Prostate gland (tissue), 2 donors: ENCODE measurements around the gene FUT2. TPM values are rescaled to one million over a fixed set of nuclear protein-coding genes. Genes with fewer than 3 reads are reported as not detected.

Source experiments
- DNase-seq: peaks from one replicate; pipeline ENCODE4 v3.0.0-alpha.2; 2019; ENCODE audit warnings: low spot score
- H3K27ac ChIP-seq, 2 donors: fragments of 200-600 bp; sonication (generic); 2 replicates each; pipeline ENCODE4 v1.5.1; 2017 to 2019
- H3K27me3 ChIP-seq: fragments of 200-600 bp; sonication (generic); replicated peaks from 2 replicates; pipeline ENCODE4 v1.5.1; 2019; ENCODE audit not compliant: insufficient read depth
- H3K36me3 ChIP-seq, 2 donors: fragments of 200-600 bp; sonication (generic); 1 replicate in 1 of 2; 2 replicates in 1 of 2; pipeline versions ENCODE4 v1.5.1 to v1.8.1; 2017 to 2019
- H3K4me1 ChIP-seq: fragments of 200-600 bp; sonication (generic); replicated peaks from 2 replicates; pipeline ENCODE4 v1.5.1; 2019
- H3K4me3 ChIP-seq, 2 donors: fragments of 200-600 bp; sonication (generic); 2 replicates each; pipeline ENCODE4 v1.5.1; 2017 to 2019
- H3K9me3 ChIP-seq: fragments of 200-600 bp; sonication (generic); 2 replicates; pipeline ENCODE4 v1.5.1; 2017
- POLR2A ChIP-seq: fragments of 450-650 bp; IDR thresholded peaks from one replicate; pipeline ENCODE4 v1.6.1; 2016; ENCODE audit warnings: antibody characterized with exemption, mild to moderate bottlenecking
- POLR2AphosphoS5 ChIP-seq: sonication (generic); formaldehyde crosslinking; IDR thresholded peaks from one replicate; pipeline ENCODE4 v1.6.1; 2017; ENCODE audit warnings: antibody characterized with exemption
- WGBS: methylation state at CpG from one replicate; pipeline ENCODE4 v1.1.5; 2018; 5-methylcytosine and 5-hydroxymethylcytosine counted together
- intact Hi-C: fragments of 100-400 bp; cut with DNase I; formaldehyde crosslinking; loops from one replicate; pipeline ENCODE4 v1.14.2; 2022
- total RNA-seq, 2 donors: library from RNA; depleted of rRNA; stranded (reverse); fragments of >200 nt; gene quantifications; one replicate each; pipeline ENCODE4 v1.1.0, GENCODE V29; 2016
- TF ChIP-seq, protein P1 (sequence below), 4 experiments: fragments of 200-600 bp in 2 of 4; fragments of 450-650 bp in 2 of 4; sonication (generic) in 2 of 4; IDR thresholded peaks; 1 replicate in 3 of 4; 2 replicates in 1 of 4; pipeline ENCODE4 v1.5.1; 2016 to 2019; ENCODE audit warnings: antibody characterized with exemption in 4 of 4, mild to moderate bottlenecking in 2 of 4, moderate library complexity in 2 of 4

The FUT2 gene
- total RNA-seq, 2 donors from 2014 or later, result 1.4 to 2.7 TPM

DNA sequence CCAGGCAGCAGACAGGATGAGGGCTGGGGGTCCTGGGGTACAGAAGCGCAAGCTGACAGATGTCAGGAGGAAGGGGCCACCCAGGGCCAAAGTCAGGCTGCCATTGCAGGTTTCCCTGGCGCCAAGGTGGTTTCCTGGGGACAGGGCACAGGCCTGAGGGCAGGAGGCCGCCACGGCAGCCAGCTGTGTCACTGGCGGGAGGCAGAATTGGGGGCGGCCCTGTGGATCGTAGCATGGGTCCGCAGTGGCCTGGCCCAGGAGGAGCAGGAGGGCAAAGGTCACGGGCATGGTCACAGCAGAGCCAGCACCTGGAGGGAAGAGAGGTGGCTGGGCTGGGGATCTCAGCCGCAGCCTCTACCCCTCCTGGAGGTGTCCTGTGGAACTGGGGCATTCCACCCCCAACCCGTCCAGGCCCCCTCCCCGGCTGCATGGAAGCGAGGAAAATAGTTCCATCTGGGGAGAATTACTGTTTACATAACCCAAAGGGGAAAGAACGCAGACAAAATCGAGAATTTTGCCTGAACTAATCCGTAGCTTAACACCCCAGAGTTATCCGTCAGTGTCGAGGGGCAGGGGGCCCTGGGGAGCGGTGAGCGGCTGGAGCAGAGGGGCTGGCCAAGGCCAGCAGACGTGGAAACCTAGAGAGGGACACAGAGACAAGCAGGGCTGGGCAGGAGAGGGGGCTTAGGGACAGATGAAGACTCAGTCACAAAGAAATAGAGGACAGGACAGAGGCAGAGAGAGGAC is 24.9 kb upstream of the FUT2 start:
- TF ChIP-seq POLR2A, result no peak
- TF ChIP-seq, protein P1, sequence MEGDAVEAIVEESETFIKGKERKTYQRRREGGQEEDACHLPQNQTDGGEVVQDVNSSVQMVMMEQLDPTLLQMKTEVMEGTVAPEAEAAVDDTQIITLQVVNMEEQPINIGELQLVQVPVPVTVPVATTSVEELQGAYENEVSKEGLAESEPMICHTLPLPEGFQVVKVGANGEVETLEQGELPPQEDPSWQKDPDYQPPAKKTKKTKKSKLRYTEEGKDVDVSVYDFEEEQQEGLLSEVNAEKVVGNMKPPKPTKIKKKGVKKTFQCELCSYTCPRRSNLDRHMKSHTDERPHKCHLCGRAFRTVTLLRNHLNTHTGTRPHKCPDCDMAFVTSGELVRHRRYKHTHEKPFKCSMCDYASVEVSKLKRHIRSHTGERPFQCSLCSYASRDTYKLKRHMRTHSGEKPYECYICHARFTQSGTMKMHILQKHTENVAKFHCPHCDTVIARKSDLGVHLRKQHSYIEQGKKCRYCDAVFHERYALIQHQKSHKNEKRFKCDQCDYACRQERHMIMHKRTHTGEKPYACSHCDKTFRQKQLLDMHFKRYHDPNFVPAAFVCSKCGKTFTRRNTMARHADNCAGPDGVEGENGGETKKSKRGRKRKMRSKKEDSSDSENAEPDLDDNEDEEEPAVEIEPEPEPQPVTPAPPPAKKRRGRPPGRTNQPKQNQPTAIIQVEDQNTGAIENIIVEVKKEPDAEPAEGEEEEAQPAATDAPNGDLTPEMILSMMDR (IDR thresholded peaks at IDR 0.05), result no peak
- TF ChIP-seq POLR2AphosphoS5, result no peak
- WGBS, result 81% methylated on average over 21 of the region's 21 CpGs
- no peaks in the 10 kb centered on the region for H3K9me3 ChIP-seq
- H3K27me3 ChIP-seq, result no peaks in the 10 kb centered on the region
- H3K36me3 ChIP-seq, result no peaks in the 10 kb centered on the region
- no peak for DNase-seq
- intact Hi-C loops, result loop anchor here (10.0 kb wide), 1 partner anchor 64 kb away; no protein-coding TSS in a partner anchor
- no peak overlapping the region for H3K4me3 ChIP-seq
- no peak overlapping the region for H3K27ac ChIP-seq
- no peaks in the 10 kb centered on the region for H3K4me1 ChIP-seq

DNA sequence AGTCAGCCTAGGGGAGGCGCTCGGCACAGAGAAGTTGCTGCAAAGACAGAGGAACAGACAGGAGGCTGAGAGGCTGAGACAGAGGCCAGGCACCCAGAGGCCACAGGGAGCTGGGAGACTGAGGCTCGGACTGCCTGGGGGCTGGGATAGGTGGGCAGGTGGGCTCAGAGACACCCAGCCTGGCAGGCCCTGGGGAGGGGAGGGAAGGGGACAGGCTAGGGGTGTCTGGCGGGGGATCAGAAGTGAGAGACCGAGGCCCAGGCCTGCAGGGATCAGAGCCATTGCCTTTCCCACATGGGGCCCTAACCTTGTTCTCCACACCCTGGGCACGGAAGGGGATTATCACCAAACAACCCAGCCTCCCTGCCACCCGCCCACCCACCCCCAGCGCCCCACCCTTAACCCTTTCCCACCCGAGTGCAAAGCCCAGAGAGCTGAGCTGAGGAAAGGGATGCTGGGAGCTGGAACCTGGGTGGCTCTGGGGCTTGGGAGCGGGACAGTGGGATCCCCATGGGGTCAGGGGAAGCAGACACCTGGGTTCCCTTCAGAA is 24.2 kb upstream of the FUT2 start:
- intact Hi-C loops, result loop anchor here (10.0 kb wide), 1 partner anchor 63 kb away; no protein-coding TSS in a partner anchor
- Histone ChIP-seq H3K9me3 (no peaks in the 10 kb centered on the region), H3K36me3 (no peaks in the 10 kb centered on the region), H3K4me1 (no peaks in the 10 kb centered on the region), H3K27me3 (no peaks in the 10 kb centered on the region), H3K27ac (no peak overlapping the region), H3K4me3 (no peak overlapping the region)
- WGBS, result 78% methylated on average over 8 of the region's 10 CpGs
- no peak for DNase-seq
- no peak for TF ChIP-seq POLR2A
- TF ChIP-seq POLR2AphosphoS5, result no peak
- TF ChIP-seq, protein P1 (IDR thresholded peaks at IDR 0.05), result no peak

DNA sequence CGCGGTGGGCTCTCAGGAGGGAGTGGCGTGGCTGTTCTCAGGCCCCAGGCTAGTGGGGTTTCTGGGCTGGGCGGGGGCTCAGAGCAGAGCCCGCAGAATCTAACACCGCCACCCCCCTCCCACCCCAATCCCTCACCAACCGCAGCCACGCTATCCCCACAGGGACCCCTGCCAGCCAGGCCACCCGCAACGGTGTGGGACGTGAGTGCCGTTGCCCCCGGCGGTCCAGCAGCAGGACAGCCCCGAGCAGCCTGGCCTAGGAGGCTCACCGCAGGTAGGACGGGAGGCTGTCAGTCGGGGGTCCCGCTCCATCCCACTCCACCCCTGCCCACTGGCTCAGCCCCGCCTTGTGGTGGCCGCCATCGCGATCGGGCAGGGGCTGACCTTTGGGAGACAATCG is 22.8 kb upstream of the FUT2 start, which contains the start of gene NTN5:
Gene NTN5, minus strand, starts transcription at position 24 of the 400 bp plus-strand sequence. CDS start 2,031 bp downstream, outside the sequence.
- H3K4me3 ChIP-seq, result no peak within 1 kb of the TSS
- TF ChIP-seq POLR2A (no peak), POLR2AphosphoS5 (no peak)
- TF ChIP-seq, protein P1 (IDR thresholded peaks at IDR 0.05), result no peak
- no peaks in the 10 kb centered on the region for H3K4me1 ChIP-seq
- WGBS, result 75% methylated on average over 25 of the region's 25 CpGs
- H3K9me3 ChIP-seq, result no peaks in the 10 kb centered on the region
- no peaks in the 10 kb centered on the region for H3K36me3 ChIP-seq
- no peaks in the 10 kb centered on the region for H3K27me3 ChIP-seq
- no peak within 1 kb of the TSS for H3K27ac ChIP-seq
- intact Hi-C loops, result loop anchor here (10.0 kb wide), 1 partner anchor 62 kb away; no protein-coding TSS in a partner anchor
- no peak for DNase-seq

DNA sequence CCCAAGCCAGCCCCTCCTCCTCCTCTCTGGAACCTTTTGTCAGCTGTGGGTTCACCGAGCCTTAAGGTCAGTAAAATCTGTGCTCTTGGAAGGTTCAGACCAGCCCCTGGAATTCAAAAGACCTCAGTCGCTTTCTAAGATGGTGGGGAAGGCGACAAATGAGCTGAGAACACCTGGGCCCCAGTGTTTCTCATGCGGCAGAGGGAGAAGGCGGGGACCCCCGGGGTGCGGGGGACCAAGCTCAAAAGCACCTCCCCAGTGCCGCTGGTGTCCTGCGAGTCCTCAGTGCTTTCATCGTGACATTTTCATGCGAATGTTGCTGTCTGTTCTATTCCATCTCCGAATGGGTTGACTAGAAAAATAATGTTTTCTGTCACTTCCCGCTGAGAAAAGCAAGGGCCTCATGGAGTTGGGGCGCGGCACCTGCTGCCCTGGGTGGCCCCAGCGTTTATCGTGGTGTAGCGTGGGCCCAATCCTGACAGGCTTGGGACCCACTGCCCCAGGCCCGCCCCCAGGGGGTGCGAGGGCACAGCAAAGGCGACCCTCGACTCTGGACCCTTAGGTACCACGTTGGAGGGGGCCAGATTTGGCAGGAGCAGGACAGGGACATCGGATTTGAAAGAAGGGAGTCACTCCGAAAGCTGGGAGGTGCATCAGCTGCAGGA is 22.2 kb upstream of the FUT2 start:
- intact Hi-C loops, result loop anchor here (10.0 kb wide), 1 partner anchor 61 kb away; no protein-coding TSS in a partner anchor
- Histone ChIP-seq H3K36me3 (no peaks in the 10 kb centered on the region), H3K9me3 (no peaks in the 10 kb centered on the region), H3K4me1 (no peaks in the 10 kb centered on the region), H3K27me3 (no peaks in the 10 kb centered on the region), H3K27ac (no peak overlapping the region), H3K4me3 (no peak overlapping the region)
- TF ChIP-seq POLR2AphosphoS5 (no peak), POLR2A (no peak)
- TF ChIP-seq, protein P1 (IDR thresholded peaks at IDR 0.05), result no peak
- no peak for DNase-seq
- 81% methylated on average over 25 of the region's 25 CpGs for WGBS
